NCI-H146 (cell line): Measurements from ENCODE around the gene ADAMTS19.
"Not testable (repeated sequence)": the region's sequence is repeated elsewhere in the genome, so short reads cannot be mapped to it uniquely, and the experiment has no call there.

Experiments used
- DNase-seq: peaks from one replicate; lab custom pipeline; 2025; lab: John Stamatoyannopoulos, UW

Gene ADAMTS19

DNA sequence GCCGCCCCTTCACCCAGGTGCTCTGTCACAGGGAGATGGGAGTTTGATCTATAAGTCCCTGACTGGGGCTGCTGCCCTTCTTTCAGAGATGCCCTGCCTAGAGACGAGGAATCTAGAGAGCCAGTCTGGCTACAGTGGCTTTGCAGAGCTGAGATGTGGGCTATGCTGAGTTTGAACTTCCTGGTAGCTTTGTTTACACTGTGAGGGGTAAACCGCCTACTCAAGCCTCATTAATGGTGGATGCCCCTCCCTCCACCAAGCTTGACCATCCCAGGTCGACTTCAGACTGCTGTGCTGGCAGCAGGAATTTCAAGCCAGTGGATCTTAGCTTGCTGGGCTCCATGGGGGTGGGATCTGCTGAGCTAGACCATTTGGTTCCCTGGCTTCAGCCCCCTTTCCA is 124.4 kb downstream of the ADAMTS19 start:
- not testable (repeated sequence) for DNase-seq

DNA sequence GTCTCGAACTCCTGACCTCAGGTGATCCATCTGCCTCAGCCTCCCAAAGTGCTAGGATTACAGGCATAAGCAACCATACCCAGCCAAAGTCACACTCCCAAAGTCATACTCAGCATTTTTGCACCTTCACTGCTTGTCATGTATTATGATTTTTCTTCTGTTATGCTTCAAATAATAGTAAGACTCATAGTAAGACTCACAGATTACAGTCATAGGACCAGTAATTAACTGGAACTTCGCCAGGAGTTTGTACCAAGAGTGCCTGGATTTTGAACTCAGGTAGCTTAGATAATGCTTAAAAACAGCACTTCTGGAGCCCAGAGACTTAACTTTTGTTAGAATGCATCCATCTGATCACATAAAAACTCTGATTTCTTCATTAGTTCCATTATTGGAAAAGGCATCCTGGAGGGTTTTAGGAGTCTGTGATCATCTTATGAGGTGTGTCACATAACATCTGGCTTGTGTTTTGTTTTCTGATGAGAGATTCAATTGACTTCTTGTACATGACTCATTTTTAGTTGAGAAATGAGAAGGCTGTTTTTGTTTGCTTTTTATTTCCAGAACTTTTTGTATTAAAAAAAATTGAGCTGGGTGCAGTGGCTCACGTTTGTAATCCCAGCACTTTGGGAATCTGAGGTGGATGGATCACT is 131.5 kb downstream of the ADAMTS19 start:
- no peak for DNase-seq

DNA sequence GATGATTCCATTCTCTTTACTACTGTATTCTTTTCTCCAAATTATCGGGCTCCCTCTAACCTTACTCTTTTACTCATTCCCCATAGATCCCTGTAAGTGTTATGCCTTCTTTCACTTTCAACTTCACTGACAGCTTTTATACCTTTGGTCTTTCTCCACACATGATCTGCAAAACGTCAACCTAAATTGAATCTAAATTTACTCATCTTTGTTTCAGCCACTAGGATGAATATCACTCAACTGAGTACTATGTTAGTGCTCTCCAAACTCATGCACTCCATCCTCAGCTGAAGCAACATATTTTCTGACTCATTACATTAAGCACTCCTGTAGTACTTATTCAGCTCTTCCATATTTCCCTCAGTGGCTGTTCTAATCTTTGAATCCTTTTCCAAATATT is 133.4 kb downstream of the ADAMTS19 start:
- DNase-seq = no peak

DNA sequence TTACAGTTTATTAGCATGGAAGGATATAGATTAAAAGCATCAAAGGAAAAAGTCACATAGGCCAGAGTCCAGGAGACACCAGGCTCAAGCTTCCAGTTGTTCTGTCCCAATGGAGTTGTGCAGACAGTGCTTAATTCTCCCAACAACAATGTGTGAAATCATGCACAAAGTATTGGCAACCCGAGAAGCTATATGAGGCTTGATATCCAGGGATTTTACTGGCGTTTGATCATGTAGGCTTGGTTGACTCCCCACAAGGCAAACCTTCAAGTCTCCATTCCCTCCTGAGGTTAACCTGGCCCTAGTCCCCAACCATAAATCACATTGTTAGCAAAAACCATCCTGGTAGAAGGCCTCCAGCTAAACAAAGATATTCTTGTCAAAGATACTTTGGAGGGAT is 141.5 kb downstream of the ADAMTS19 start:
- DNase-seq = no peak

DNA sequence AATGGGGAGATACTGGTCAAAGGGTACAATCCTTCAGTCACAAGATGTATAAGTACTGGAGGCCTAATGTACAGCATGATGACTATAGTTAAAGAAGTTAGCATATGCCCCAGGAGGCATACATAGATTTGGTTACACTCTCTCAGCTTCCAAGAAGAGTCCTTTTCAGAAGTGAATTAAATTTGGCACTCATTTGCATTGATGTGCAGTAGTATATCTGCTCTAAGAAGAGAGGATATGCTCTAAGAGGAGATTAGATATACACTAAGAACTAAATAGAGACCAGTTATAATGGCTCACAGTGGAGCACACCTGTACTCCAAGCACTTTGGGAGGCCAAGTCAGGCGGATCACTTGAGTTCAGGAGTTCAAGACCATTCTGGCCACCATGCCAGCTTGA is 148.3 kb downstream of the ADAMTS19 start:
- no peak for DNase-seq

DNA sequence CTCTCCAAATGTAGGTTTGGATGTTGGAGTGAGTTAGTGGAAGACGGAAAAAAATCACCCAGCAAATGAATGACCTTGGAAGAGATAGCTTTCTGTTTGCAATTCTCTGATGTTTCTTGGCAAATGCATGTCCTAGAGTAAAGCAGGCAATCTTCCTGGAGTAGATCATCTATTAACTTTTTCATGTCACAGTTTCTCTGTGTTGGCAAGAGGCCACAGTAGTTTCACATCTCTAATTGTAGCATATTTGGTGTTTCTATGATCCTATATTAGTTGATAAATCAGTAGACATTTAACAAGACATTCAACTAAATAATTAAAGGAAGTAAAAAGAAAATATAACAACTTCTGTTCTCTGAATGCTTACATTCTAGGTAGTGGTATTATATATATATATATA is 149.6 kb downstream of the ADAMTS19 start:
- no peak for DNase-seq

DNA sequence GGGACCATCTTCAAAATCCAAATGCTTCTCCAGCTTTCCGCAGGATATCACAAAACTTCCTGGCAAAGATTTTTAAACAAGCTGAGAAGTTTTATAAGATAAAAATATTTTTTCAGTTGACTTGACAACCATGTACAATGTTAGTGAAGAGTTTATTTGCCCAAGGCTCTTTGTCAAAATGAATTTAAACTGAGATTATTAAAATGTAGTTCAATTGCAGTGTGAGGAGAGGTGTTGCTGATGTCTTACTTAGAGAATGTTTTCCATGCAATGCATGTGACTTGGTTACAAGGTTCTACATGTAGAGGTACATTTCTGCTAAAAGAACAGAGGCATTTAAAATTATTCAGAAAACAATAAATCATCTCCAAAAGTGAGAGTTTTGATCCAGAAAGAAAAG is 156.4 kb downstream of the ADAMTS19 start:
- DNase-seq = no peak

DNA sequence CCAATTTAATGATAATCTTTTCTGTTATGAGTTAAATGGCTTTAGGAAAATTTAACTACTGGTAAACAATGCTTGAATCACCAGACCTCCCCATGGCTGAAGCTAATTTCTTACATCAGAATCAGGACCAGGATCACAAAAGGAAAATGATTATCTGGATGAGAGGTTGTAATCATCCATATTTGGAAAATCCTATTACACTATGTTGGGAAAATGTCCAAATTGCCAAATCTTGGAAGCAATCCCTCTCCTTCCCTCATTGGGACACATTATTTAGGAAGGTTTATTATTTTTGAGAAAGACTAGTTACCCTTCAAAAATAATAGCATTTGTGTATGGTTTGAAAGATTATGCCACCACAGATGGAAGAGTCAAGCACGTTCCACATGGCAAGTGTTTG is 157.1 kb downstream of the ADAMTS19 start:
- DNase-seq = no peak

DNA sequence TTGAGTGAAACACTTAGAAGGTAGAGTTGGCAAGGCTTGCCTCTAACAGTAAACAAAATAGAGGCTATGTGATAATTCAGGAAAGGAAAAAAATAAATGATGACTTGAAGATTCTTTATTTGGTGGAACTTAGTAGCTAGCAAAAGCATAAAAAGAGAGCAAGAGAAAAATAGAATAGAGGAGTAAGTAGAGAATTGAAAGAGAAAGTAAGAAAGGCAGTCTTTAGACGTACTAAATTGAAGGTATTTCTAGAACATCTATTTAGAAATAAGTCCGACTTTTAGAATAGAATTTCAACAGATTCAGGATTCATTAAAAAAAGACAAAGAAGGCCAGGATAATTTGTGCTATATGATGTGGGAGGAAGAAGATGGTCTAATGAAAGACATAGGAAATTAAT is 159.7 kb downstream of the ADAMTS19 start:
- DNase-seq = no peak

DNA sequence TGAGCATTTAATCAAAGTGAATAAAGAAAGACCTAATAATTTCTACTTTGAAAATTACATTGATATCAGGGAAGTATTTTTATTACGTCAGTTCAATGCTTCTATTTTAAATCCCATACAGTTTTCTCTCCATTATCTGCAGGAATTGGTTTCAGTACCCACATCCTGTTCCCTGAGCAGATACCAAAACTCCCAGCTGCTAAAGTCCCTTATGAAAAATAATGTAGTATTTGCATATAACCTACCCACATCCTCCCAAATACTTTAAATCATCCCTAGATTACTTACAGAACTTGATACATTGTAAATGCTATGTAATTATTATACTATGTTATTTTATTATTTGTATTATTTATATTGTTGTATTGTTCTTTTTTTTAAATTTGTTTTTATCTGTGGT is 162.4 kb downstream of the ADAMTS19 start:
- DNase-seq = no peak

DNA sequence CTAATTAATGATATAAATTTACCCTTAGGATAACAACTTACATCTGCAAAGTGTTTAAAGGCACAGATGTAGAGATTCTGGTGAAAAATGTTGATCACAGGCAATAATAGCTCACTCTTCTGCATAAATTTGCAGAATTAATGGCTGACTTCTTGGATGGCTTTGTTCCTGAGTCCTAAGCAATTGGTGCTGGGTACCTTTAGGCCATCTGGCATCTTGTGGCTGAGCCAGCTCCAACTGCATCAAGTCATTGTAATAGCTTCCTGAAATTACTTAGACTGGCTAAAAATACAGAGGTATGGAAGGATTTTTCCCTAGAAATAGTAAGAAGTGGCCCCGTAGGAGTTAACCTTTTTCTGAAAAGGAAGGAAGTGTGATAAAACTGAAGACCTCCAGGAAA is 169.5 kb downstream of the ADAMTS19 start:
- DNase-seq = no peak

DNA sequence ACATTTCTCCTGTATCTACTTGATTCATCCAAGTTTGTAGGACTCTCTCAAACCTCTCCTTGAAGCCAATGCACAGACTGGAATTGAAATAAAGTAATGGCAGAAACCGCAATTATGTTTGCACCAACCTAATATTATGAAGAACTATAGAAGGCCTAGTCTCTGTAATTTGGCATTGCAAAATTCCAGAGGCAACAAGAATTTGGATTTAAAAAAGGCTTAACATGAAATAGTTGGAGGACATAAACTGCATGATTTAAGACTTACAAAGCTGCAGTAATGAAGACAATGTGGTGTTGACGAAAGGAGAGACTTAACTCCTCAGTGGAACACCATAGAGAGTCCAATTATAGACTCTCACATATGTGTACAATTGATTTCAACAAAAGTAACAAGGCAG is 170.0 kb downstream of the ADAMTS19 start:
- no peak for DNase-seq

DNA sequence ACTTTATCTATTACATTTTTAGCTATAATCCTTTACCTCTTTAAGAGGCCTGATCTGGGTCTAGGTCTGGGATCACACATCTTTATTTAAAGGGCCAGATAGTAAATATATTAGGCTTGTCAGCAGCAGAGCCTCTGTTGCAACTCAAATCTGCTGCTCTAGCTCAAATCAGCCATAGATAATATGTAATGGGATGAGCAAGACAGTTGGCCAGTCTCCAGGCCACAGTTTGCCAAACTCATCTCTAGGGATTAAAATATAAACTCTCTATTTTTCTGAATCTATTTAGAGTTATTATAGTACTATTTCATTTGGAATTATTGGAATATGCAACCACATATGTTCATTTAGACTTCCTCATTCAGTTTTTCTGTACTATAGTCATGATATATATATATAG is 171.9 kb downstream of the ADAMTS19 start:
- DNase-seq = no peak

DNA sequence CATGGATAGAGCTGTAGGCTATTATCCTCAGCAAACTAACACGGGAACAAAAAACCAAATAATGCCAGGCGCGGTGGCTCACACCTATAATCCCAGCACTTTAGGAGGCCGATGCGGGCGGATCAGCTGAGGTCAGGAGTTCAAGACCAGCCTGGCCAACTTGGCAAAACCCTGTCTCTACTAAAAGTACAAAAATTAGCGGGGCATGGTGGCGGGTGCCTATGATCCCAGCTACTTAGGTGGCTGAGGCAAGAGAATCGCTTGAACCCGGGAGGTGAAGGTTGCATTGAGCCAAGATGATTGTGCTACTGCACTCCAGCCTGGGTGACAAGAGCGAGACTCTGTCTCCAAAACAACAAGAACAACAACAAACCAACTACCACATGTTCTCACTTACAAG is 177.4 kb downstream of the ADAMTS19 start:
- DNase-seq = not testable (repeated sequence)

DNA sequence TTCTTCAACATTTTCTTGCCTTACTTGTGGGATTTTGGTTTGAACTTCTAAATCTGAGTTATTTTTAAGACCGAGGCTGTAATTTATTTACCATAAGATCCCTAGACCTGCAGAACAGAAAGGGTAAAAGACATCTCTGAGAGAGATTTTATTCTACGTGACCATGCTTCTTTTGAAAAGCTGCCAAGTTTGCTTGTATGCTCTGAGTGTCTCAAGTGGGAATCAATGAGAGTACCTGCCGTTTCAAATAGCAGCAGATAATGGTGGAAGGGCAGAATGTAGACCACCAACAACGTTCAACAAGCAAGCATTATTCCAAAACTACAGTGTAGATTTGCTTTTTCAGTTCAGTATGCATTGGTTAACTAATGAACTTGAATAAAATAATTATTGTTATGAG is 179.2 kb downstream of the ADAMTS19 start:
- no peak for DNase-seq

DNA sequence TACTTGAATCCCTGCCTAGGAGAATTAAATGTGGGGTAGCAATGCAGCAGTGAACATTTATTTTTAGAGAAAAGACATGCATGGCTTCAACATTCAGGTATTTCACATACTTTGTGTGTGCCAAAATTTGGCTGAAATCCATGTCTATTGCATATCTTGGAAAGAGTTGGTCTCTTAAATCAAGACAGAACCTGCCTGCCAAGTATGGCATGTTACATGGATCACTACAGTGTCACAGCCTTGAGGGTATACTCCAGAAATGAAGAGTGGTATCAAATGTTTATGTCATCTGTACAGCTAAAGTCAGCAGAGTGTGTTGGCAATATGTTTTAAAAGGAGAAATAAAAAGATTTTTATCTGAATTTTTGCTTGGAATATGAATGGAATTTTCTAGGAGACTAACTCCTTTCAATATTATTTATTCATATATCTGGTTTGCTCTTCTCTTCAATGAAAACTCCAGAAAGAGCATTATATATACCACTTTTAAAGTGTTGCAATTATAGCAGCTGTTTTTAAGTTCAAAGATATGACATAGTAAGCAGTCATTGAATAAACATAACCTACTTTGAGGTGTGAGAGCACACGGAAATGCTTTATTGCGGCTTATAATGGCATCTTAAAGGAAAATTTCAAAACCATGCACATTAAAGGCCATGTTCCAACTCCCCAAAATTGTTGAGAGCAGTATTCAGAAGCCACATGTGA is 192.4 kb downstream of the ADAMTS19 start:
- DNase-seq = no peak

DNA sequence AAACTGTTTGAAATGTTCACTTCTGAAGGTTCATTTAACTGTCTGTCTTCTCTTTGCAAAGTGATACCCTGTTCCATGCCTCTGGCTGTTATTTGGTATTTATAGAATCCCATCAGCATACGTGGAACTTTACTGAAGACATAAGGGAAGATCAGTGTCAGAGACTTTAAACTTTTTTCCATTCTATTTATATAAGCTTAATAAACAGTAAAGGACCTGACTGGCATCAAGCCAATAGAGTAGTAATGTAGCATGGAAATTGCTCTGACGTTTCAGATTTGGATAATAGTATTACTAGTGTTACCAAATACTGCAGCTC is 192.9 kb downstream of the ADAMTS19 start:
- no peak for DNase-seq

DNA sequence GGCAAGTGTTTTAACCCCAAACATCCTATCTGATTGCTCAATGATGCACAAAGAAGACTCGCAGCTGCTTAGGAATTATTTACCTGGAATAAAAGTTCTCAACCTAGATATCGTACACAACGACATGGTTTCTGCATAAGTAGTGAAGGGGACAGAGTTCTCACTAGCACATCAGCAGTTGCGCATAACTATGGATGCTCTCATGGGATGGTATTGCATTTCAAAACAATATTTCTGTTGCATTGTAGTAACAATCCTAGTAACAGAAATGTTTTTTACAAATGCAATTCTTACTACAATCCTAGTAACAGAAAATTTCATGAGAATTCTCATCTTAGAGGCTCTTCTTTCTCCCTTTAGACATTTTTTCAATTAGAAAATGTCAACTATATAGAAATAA is 193.3 kb downstream of the ADAMTS19 start:
- DNase-seq = no peak

DNA sequence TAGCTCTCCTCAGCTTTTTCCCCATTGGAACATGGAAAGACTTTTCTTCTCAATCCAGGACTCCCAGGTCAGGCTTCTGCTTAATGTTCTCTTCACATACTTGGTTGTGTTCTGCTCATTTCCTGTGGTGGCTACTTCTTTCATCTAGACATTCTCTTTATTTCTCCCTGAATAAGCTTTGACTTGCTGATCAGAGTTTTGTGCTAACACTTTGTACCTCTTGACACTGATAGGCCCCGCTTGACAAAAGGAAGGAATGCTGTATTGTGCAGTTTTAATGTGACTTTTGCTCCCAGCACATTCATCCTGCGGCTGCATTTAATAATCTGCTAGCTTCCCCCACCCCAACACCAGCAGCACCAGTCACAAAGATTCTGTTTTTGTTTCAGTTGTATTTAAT is 196.9 kb downstream of the ADAMTS19 start:
- no peak for DNase-seq

DNA sequence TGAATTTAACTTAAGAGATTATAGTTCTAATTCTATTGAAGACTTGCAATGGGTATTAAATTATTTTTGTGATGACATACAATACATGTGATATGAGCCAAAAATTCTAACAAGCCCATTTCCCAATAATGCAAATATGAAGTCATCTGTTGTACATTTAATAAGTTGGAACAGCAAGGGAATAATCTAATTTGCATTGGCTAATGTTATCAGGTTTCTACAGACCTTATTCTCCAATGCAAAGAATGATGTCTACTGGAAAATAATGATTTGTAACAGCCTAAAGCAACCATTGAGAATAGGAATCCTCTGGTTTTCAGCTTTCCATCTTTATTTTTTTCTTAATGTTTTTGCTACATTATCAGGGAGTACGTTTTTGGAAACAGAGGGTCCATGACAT is 198.7 kb downstream of the ADAMTS19 start:
- DNase-seq = no peak

DNA sequence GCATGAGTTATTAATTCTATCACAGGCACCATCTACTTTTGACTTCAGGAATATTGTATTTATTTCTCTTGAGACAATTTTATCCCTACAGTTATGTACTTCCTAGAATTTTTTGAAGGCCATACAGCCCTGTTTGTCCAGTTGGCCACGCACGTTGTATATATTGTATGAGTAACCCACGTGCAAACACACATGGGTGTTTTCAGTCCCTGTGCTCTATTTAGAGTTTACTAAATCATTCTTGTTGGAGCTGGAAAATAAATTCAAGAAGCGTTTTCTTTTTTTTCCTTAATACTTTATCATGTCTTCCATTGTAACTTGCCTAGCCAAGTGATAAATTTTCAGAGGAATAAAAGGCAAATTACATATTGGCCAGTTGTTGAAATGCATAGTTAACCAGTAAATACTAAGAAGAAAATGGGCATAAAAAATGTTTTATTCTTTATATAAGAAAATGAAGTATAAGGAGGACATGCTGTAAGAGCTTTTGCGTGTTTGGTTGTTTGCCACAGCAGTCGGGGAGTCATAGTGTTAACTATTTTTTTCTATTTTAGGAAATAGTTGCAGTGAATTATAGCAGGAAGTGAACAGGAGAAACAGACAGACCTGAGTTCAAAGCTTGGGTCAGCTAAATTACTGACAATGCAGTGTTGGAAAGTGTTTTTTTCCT is 201.4 kb downstream of the ADAMTS19 start:
- no peak for DNase-seq

DNA sequence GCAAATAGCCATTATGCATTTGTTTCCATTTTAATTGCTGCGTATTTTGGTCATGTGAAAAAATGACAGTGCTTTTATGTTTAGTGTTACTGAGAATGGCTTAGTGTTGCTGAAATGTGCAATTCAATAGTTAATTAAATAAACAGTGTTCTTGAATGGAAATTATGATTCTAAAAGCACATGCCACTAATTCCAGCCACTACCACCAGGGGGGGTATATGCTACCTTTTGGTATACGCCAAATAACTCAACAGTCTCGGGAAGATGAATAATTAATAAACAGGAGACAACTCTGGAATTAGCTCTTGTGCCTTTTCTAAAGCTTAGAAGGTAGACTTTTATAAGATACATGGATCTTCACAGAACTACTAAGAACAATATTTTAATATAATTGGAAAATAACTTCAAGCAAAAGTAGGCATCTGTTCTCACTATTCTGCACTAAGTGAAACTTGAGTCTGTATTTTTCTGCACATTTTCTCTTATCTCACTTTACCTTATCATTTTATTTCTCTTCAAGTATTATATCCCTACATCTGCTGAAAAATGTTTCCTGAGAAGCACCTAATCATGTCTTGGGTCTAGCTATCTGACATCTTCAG is 204.3 kb downstream of the ADAMTS19 start:
- DNase-seq = peak; percentile 1

DNA sequence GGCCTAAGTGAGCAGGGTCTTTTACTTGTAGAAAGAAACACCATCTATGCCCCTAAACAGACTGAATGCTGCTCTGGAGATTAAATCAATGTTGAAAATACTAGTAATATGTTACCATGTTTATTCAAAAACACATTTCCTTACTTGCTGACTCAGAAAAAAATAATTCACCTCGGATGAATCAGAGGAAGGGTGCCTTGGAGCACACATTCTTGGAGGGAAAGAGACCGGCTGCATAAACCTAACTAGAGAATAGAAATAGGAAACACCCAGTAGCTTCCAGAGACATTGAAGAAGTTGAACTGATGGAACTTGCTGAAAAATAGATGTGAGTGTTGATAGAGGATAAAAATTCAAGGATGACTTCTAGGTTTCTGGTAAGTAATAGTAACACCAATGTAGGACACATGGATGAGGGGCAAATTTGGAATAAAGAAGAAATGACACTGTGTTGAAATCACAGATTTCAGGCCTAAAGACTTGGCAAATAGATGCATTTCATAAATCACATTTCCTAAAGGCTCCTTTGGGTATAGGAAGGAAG is 210.9 kb downstream of the ADAMTS19 start:
- no peak for DNase-seq
